Uterus (tissue), 2 donors: Measurements from ENCODE around the gene FN1.

Source experiments
- POLR2A ChIP-seq, 2 donors: fragments of 450-650 bp; IDR thresholded peaks; one replicate each; pipeline ENCODE4 v1.6.1; 2016; ENCODE audit warnings: antibody characterized with exemption in 2 of 2, mild to moderate bottlenecking in 1 of 2, moderate library complexity in 1 of 2
- TF ChIP-seq, protein P1 (sequence below), 4 experiments: fragments of 200-600 bp in 2 of 4; fragments of 450-650 bp in 2 of 4; sonication (generic) in 2 of 4; IDR thresholded peaks; one replicate each; pipeline ENCODE4 v1.5.1; 2016 to 2019; ENCODE audit warnings: antibody characterized with exemption in 4 of 4, mild to moderate bottlenecking in 2 of 4, moderate library complexity in 1 of 4

DNA sequence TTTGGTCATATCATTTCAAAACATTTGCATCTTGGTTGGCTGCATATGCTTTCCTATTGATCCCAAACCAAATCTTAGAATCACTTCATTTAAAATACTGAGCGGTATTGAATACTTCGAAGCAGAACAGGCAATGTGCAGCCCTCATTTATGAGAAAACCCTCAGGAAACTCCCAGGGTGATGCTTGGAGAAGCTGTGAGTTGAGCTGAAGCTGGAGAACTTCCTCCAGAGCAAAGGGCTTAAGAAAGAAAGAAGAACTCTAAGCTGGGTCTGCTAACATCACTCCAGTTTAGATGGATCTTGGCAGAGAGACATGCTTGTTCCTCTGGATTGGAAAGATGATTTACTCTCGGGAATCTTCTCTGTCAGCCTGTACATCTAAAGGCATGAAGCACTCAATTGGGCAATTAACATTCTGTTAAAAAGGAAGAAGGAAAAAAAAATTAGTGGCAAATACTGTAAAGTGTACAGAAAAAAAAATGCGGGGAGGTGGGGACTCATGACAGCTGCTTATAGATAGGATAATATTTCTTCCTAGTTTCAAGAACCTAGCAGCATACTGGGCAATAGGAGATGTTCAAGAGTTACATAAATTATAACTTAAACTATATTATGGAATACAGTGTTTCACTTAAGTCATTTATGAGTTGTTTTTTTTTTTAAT is 74.5 kb downstream of the FN1 start:
- TF ChIP-seq, protein P1, sequence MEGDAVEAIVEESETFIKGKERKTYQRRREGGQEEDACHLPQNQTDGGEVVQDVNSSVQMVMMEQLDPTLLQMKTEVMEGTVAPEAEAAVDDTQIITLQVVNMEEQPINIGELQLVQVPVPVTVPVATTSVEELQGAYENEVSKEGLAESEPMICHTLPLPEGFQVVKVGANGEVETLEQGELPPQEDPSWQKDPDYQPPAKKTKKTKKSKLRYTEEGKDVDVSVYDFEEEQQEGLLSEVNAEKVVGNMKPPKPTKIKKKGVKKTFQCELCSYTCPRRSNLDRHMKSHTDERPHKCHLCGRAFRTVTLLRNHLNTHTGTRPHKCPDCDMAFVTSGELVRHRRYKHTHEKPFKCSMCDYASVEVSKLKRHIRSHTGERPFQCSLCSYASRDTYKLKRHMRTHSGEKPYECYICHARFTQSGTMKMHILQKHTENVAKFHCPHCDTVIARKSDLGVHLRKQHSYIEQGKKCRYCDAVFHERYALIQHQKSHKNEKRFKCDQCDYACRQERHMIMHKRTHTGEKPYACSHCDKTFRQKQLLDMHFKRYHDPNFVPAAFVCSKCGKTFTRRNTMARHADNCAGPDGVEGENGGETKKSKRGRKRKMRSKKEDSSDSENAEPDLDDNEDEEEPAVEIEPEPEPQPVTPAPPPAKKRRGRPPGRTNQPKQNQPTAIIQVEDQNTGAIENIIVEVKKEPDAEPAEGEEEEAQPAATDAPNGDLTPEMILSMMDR (IDR thresholded peaks at IDR 0.05): no peak
- no peak for TF ChIP-seq POLR2A (IDR thresholded peaks at IDR 0.05)
